Neural progenitor cell (in vitro differentiated cells): ENCODE measurements around the gene NEGR1.

Experiments used
- EZH2 ChIP-seq: fragments of 200-600 bp; sonication (generic); IDR thresholded peaks from 2 replicates; pipeline ENCODE4 v1.6.1; 2017; ENCODE audit warnings: antibody characterized with exemption, mild to moderate bottlenecking, moderate library complexity
- TF ChIP-seq, protein P1 (sequence below): fragments of 200-600 bp; sonication (generic); IDR thresholded peaks from 2 replicates; pipeline ENCODE4 v1.5.1; 2017; ENCODE audit warnings: antibody characterized with exemption, mild to moderate bottlenecking

DNA sequence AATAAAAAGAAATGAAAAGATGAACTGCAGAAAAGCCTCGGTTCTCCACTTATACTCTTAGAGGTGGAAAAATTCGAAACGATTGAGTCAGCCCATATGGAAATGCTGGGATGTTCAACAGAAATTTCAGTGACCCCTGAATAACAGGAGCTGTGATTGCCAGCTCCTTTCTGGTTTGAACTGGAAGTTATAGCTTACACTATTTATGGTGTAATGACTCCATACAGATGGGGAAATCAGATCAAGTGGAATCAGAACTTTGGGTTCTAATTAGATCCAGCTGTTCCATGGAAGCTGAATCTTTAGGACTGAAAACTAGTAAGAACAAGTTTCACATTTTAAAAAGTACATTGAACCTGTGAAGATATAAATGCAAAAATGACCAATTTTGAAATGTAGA is 632.2 kb downstream of the NEGR1 start:
- no peak for TF ChIP-seq EZH2
- TF ChIP-seq, protein P1, sequence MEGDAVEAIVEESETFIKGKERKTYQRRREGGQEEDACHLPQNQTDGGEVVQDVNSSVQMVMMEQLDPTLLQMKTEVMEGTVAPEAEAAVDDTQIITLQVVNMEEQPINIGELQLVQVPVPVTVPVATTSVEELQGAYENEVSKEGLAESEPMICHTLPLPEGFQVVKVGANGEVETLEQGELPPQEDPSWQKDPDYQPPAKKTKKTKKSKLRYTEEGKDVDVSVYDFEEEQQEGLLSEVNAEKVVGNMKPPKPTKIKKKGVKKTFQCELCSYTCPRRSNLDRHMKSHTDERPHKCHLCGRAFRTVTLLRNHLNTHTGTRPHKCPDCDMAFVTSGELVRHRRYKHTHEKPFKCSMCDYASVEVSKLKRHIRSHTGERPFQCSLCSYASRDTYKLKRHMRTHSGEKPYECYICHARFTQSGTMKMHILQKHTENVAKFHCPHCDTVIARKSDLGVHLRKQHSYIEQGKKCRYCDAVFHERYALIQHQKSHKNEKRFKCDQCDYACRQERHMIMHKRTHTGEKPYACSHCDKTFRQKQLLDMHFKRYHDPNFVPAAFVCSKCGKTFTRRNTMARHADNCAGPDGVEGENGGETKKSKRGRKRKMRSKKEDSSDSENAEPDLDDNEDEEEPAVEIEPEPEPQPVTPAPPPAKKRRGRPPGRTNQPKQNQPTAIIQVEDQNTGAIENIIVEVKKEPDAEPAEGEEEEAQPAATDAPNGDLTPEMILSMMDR: no peak
